Inflammatory macrophage (primary cell): ENCODE data around the gene HAND1.
A peak's percentile ranks its signal among the peaks of the same experiment; 100 is the strongest.

ENCODE experiments used
- DNase-seq, 2 donors: peaks; one replicate each; pipeline ENCODE4 v3.0.0-alpha.2; 2020 to 2022

Gene HAND1

DNA sequence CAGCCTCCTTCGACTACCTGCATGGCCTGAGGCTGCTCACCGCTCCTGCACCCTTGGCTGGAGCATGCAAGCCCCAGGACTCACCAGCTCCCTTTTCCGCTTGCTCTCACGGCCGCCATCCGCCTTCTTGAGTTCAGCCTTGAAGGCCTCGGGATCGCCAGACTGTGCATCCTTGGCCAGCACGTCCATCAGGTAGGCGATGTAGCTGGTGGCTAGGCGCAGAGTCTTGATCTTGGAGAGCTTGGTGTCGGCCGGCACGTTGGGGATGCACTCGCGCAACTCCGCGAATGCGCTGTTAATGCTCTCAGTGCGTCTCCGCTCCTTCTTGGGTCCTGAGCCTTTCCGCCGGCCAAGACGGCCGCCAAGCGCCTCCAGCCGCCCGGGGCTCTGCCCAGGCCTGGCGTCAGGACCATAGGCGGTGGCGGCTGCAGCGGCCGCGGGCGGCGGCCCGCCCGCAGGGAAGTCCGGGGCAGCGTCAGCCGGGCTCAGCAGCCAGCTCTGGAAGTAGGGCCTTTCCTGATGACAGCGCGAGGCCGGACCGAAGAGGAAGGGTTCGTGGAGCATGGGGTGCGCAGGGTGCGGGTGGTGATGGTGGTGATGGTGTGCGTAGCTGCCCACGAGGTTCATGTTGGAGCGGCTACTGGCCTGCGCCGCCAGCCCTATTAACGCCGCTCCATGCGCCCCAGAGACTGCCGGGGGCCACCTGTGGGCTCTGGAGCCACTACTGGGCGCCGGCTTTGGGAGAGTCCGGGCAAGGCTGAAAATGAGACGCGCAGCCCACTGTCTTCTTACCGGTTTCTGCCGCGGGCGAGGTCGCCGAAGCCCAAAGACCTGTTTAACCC, 424 bp downstream of the HAND1 start:
- peak in 1 of 2 donors; percentile 40 for DNase-seq

DNA sequence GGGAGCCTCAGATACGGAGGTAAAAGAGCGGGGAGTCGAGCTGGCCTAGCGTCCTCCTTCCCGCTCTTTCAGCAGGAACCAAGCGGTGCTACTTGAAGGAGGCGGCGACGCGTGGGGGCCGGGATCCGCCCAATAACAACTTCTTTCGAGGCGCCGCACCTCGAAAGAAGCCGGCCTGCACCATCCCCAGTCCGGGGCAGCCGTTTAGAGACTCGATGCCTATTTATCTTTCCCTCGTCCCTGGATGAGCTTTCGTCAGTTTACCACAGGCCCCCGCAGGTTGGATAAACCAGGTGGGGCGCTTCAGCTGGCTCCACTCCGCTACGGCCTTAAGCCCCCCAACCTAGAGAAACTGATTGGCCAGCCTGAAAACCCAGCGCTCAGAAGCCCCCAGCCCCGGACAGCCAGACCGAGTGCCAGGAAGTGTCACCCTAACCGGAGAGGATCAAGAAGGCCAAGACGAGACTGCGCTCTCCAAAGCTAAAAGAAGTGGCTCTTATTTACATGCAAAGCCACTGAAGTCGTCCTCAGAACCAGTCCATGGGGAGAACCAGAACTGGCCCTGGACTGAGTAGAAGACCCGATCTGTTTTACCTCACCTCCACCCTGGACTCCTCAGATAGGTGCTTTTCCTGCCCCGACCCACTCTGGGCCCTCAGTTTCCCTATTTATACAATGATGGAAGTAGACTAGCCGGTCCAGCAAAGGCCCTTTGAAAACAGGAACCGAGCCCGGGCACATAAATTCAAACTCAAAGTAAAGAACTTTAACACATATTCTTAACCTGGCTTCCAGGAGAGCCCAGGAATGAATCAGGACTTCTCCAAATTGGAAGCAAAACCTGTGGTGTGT, 1.4 kb downstream of the HAND1 start:
- no peak for DNase-seq

DNA sequence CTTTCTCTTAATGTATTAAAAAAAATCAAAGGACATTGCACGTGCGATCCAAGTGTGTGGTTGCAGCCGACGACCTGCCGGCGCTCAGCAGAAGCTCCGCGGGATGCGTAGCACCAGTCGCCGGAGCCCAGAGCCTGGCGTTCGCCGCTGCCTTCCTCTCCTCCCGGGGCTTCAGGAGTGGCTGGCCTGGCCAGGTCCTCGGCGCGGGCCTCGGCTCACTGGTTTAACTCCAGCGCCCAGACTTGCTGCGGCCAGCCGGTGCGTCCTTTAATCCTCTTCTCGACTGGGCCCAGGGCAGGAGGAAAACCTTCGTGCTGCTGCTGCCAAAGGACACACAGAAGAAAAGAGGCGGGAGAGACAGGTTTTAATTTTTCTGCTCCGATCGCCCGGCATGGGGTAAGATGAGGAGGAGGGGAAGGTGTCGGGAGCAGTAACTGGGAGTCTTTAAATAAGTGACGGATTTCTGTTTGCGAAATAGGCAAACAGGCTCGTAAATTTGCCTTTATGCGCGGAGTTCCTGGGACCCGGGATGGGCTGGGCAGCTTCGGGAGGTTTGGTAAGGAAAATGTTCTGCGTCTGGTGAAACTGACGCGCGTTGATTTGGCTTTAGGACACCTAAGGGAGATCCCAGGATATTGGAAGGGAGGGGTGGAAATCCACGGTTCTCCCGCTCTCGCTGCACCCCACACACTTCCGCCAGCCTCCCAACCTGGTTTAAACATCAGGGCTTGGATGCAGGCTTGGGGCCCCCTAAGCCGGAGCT, 2.3 kb downstream of the HAND1 start:
- DNase-seq, result no peak

DNA sequence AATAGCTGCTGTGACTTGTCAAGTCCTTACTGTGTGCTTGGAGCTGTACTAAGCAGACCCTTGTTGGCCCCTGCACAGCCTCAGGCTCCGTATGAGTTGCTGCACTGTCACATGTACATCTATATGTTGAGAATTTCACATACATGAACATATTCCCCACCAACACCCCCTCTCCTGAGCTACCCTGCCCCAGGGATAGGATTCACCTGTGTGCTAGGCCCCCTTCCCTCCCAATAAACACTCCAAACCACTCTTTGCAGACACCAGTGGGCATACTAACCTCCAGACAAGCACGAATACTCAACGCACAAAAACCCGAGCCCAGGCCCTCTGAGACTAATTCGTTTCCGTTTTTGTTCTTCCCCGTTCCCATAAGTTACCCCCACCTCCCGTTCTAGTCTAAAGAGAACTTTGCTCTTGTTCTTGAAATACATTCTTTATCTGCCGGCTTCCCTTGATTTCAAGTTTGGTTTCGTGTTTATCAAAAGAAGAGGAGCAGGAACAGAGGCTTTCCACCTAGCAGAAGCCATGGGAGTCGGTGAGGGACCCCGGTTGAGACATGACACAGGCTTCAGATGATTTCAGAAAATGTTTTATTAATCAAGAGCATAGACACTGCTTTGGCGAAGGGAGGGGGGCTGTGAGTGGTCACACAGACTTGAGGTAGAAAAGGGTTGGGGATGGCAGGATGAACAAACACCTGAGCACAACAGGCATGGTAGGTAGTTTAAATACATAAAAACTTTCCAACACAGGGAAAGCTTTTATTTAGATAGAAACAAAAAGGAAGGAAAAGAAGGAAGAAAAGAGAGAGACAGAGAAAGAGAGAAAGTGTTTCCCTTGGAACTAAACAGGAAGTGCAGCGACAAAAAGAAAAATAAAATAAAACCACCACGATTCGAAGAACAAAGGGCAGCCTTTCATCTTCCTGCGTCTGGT, 3.4 kb downstream of the HAND1 start:
- DNase-seq, result no peak

DNA sequence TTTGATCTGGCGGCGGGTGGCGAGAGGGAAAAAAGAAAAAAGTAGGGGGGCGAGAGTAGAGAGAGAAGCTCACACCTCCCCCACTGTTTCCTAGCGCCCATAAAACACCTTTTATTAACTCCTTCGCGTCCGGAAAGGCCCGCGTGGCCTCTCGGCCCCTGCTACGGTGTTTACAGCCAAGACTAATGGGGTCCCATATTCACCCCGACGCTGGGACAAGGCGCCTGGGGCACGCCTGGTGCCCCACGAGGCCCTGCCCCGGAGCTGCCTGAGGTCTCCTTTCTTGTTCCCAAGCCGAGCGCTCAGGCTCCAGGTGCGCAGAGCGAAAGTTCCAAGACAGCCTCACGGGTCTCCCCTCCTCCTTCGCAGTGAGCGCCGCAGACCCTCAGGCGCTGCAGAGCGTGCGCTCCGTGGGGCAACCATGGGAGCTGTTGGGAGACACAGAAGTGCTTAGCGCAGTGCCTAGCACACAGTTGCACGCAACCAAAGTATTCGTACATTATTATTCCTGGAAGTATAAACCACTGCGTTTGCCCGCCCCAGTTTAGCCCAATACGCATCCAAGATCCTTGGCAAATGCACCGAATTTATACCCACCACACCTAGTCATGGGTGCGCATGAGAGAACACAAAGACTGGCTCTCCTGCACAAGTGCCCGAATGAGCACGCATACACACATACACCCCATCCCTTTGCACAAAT, 4.3 kb downstream of the HAND1 start:
- no peak for DNase-seq

DNA sequence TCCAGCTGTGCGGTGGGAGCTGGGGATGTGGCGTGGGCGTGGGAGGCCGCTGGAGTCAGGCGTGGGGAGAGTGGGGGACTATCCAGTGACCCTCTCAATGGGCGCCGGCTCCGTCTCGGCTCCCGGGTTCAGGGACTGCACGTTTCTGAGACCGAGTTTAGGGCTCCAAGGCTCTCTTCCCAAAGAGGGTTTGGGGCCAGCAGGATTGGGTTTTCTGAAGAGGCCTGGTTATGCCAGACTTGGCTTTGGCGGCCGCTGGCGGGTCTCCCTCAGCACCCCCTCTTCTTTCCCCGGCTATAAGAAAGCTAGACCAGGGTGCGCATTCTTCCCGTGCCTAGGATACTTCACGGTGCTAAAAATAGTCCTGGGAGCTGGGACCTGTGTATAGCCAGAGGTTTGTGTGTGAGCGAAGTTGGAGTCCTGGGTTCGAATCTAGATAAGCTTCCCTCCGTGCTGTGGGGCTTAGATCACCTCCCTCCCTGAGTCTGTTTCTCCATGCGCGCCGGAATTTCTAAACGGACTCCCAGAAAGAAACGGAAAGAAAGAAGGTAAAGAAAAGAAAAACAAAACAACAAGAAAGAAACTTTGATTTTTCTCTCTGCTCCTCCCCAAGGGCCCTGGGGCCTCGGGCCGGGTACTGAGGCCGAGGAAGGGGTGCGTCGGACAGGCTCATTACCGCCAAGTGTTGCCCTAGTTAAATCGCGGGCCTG, 5.0 kb downstream of the HAND1 start:
- no peak for DNase-seq

DNA sequence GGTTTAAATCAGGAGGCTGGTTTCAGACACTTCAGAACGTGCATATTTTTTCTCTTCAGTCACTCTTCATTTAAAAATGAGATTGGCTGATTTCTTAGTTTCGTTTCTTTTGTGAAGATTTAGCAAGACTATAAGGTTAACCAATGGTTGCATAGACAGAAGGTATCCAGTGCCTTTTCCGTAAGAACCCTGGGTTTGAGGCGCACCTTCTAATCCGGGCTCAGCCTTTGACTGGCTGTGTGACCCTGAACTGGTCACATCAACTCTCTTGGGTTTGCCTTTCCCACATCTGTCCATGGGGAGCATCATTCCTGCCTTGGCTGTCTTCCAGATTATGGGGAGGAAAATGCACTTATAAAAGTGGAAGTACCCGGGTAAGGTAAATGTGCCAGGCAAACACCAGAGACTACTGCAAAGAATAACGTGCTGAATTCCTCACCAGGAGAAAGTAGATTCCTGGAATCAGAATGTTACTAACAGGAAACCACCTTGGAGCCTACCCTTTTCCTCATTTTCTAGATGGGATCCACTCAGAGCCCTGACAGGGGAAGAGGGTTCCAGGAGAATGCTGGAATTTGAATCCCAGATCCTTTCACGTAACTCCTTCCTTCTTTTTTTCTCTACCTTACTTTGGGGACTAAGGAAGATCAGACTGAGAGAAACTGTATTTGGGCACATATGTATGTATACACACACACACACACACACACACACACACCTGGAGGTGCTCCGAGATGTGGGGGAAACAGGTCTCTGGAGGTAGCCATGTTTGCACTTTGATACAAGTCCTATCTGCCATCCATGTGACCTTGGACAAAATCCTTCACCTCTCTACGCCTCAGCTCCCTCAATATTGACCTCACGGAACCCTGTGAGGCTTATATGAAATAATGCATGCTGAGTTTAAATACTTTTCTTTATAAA, 6.8 kb downstream of the HAND1 start:
- no peak for DNase-seq

DNA sequence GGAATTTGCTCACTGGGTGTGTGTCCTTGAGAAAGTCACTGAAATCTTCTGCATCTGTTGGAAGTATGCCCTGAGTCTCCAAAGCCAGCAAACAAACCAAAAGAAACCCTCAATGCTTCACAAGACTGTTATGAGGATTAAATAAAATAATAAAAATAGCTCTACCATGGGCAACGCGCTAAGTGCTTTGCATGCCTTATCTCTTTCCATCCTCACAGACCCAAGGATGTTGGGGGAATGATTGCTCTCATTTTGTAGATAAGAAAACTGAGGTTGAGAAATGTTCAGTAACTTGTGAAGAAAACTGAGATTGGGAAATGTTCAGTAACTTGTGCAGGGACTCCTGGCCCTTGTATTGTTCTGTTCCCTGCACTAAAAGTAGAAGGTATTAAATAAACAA, 7.9 kb downstream of the HAND1 start:
- no peak for DNase-seq

DNA sequence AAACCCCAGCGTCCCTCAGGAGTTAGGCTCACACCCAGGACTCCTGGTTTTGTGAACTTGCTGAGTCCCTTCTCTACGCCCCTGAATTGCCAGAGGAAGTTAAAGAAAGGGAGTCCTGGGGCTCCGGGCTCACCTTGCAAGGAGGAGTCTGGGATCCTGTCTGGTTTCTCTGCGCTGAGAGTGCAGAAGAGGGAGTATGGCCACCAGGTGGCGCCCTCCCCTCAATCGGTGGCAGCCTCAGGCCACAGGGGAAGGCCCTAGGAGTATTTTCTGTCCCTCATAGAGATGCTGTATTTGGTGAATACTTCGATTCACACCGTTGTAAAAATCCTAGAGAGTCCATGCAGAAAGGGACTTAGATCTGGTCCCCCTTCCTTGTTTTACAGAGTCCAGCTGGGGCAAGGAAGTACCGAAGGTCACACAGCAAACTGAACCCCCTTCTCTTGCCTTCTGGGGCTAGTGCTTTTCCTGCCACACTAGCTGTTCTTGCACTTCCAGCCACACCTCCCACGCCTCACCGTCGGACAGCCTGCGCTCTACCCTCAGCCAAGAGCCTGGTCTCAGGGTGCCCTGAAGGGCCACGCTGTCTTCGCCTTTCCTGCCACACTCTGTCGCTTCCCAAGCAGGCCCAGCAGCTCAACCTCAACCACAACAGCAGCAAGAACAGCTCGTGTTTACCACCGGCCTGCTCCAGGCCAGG, 10.2 kb downstream of the HAND1 start:
- peak; percentile 63 to 67 for DNase-seq

DNA sequence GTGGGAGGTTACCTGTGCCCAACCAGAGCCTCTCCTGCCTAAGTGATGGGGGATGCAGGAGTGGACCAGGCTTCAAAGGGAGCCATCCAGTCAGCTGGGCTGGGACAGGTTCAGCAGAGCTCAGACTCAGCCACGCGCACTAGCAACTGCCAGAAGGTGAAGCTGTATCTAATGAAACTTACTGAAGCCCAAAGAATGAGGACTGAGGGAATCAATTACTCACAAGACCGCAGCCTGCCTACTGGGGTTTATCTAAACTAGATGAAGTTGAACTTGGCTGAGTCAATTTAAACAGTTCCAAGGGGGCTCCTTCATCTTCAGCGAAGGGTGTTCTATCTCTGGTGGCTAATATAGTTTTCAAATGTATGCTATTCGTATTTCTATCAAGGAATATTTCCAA, 11.4 kb downstream of the HAND1 start:
- DNase-seq, result no peak

DNA sequence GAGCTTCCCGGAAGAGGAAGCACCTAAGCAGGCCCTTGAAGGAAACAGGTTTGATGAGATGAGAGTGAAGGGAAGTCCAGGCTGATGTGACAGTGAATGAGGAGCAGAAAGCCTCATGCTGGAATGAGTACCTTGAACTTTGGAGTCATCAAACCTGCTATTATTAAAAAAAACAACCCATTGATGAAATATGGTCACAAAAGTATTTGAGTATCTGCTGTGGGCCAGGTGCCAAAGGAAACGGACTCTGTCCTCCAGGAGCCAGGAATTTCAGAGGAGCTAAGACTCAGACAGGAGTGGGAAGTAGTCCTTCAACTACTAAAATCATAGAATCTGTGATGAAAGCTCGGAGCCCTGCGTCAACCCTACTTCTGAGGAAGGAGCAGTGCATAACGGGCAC, 11.9 kb downstream of the HAND1 start:
- no peak for DNase-seq

DNA sequence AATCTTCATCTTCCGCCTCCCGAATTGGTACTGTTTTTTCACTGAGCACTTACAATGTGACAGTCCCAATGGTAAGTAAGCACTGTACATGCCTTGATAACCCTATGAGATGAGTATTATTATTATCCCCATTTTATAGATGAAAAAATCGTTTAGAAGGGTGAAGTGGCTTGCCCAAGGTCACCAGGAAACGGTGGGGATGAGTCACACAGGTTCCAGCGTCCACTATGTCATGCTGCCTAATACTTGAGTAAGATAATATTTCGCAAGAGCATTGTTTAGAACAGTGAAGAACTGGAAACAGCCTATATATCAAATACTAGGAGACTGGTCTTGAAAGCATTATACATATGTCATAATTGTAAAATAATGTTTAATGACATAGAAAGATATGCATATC, 12.9 kb downstream of the HAND1 start:
- DNase-seq, result peak; percentile 67 to 78

DNA sequence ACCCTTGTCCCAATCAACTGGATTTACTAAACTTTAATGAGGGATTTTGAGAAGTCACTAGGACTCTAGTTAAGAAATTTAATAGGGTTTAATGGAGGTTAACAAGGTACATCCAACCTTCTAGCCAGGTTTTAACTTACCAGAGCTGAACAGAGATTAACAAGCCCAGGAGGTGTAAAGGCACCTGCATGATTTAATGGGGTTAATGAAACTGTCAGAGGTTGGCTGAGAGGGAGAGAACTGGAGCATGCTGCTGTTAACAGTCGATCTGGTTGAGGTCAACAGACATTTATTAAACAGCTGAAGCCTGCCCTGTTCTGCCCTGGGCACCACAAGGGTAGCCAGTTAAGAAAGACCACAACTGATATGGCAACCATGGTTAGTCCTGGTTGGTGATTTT, 13.6 kb downstream of the HAND1 start:
- DNase-seq, result no peak

DNA sequence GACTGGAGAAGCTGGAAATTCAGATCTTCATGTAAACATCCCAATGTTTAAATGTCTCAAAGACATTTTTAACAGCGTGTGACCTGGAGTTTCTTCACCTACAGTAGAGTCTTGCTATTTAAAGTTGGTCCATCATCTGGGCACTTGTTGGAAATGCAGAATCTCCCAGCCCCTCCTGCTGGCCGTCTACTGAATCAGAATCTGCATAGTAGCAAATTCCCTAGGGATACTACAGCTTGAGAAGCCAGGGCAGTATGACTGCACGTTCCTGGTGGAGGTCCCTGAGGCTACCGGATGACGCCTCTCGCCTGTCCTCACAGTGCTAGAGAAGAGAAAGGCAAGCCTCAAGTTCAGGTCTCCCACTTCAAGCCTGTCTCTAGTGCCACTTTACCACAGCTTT, 16.5 kb downstream of the HAND1 start:
- DNase-seq, result no peak

DNA sequence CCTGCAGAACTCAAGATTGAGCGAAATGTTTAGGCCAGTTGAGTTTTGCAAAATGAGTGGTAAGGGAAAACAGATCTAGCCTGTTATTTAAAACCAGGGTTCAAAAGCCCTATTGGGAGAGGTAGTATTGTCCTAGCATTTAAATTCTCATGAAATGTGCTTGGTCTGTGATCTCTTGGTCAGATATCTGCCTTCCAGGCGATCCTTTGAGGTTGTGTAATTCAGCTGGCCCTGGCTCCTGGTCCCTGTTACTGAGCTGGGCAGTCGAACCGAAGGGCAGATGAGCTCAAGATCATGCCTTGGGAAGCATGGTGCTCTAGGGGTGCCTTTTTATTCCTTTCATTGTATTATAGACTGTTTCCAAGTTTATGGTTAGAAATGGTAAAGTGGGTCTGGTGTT, 17.9 kb downstream of the HAND1 start:
- no peak for DNase-seq

DNA sequence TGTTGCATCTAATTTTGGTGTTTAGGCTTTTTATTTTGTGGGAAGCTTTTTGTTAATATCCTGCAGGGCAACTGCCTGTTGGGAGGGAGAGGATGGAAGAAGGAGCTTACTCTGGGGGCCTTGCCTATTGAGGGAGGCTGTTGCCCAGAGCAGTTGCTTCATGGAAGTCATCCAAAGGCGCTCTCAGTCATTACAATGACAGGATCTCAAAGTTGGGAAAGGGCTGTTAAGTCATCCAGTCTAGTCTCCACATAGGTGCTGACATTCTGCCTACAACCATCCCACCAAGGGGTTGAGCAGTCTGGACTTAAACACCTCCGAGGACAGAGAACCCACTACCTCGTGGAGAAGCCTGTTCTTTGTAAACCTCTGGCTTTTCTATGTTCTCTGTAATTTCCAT, 19.0 kb downstream of the HAND1 start:
- DNase-seq, result no peak

DNA sequence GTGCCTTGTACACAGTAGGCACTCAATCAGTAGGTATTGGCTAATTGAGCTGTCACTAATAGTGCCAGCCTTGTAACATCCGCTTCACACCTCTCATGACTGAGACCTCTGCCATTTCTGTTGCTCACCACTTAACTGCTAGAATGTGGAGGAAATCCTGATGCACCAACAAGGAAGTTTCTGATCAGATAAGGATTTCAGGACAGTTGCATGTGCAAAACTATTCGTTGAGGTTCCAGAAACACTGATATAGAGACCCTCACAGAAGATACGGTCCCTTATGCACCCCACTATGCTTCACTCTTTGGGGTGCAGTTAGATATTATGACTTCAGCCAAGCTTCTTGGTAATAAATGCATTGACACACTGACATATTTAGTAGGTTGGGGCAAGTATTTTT, 21.5 kb downstream of the HAND1 start:
- DNase-seq, result no peak

DNA sequence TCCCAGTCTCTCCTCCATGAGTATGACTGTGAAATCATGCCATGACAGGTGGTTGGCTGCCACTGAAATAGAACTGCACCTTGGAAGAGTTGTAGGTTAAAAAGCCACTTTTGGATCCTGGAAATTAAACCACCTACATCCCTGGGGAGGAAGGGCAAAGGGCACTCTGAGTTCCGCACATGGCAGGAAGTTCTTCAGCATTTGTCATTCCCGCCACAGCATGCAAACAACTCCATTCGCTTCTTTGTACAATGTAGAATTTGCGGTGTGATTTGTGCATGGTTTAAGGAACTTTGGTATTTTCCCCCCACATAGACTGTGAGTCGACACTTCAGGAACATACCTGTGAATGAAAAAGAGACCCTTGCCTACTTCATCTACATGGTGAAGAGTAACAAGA, 22.4 kb downstream of the HAND1 start:
- no peak for DNase-seq

DNA sequence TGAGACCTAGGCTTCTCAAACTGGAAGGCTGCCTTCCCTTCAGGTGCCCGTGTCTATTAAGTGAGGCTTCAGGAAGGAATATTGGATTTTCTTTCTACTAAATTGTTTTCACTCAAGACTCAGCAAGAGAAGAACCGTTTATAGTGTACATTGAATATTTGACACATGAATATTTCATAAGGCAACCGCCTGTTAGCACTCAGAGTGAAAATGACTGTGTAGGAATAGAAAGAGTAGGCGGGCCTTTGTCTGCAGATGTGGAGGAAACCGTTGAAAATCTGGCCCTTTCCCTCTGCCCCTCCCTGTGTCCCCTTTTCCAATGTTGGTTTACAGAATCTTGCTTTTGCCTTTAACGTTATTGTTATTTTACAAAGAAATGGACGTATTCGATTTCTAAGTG, 26.1 kb downstream of the HAND1 start:
- DNase-seq, result no peak
